Skeletal muscle satellite cell (primary cell): ENCODE data around the gene NFS1.
A peak's percentile ranks its signal among the peaks of the same experiment; 100 is the strongest.

Experiments used
- H3K27me3 ChIP-seq: 2 replicates; pipeline ENCODE4 v1.7.0; 2013; ENCODE audit warnings: low read length; ENCODE audit not compliant: control insufficient read depth, insufficient read depth
- H3K36me3 ChIP-seq: 2 replicates; pipeline ENCODE4 v1.7.0; 2013; ENCODE audit warnings: mild to moderate bottlenecking, control low read depth, low read length; ENCODE audit not compliant: insufficient read depth
- H3K4me1 ChIP-seq: 2 replicates; pipeline ENCODE4 v1.7.0; 2013; ENCODE audit warnings: low read length; ENCODE audit not compliant: control insufficient read depth, insufficient read depth
- H3K4me2 ChIP-seq: 2 replicates; pipeline ENCODE4 v1.7.0; 2013; ENCODE audit warnings: mild to moderate bottlenecking, low read length
- H3K4me3 ChIP-seq: 2 replicates; pipeline ENCODE4 v1.7.0; 2013; ENCODE audit warnings: low read length
- H3K9ac ChIP-seq: 2 replicates; pipeline ENCODE4 v1.7.0; 2013; ENCODE audit warnings: mild to moderate bottlenecking, low read depth, low read length, moderate library complexity
- H3K9me3 ChIP-seq: replicated peaks from 2 replicates; pipeline ENCODE4 v1.7.0; 2013; ENCODE audit warnings: mild to moderate bottlenecking, control low read depth, low read length

Gene NFS1

GRCh38 chr20:35734777-35735649 is 35.9 kb upstream of the NFS1 start:
- H3K4me1 ChIP-seq: peaks cover 31% of the 10 kb centered on the region
- H3K9me3 ChIP-seq: no peaks in the 10 kb centered on the region
- no peak overlapping the region for H3K9ac ChIP-seq
- H3K27me3 ChIP-seq: no peaks in the 10 kb centered on the region
- peak overlapping the region; percentile 62 for H3K4me2 ChIP-seq
- H3K36me3 ChIP-seq: peaks cover 92% of the 10 kb centered on the region
- H3K4me3 ChIP-seq: no peak overlapping the region

- peaks cover 29% of the 10 kb centered on the region for H3K4me1 ChIP-seq
- no peaks in the 10 kb centered on the region for H3K27me3 ChIP-seq
- no peaks in the 10 kb centered on the region for H3K9me3 ChIP-seq
- H3K9ac ChIP-seq: no peak overlapping the region
- H3K4me2 ChIP-seq: peak overlapping the region; percentile 62
- H3K4me3 ChIP-seq: no peak overlapping the region
- peaks cover 92% of the 10 kb centered on the region for H3K36me3 ChIP-seq
These were observed 35.2 kb upstream of the NFS1 start for GRCh38 chr20:35734374-35734773.

- Histone ChIP-seq H3K4me3 (no peak overlapping the region), H3K27me3 (no peaks in the 10 kb centered on the region), H3K9ac (no peak overlapping the region), H3K9me3 (no peaks in the 10 kb centered on the region), H3K36me3 (peaks cover 93% of the 10 kb centered on the region), H3K4me2 (no peak overlapping the region), H3K4me1 (peaks cover 17% of the 10 kb centered on the region)
These were observed 33.5 kb upstream of the NFS1 start for GRCh38 chr20:35732644-35732982.

DNA sequence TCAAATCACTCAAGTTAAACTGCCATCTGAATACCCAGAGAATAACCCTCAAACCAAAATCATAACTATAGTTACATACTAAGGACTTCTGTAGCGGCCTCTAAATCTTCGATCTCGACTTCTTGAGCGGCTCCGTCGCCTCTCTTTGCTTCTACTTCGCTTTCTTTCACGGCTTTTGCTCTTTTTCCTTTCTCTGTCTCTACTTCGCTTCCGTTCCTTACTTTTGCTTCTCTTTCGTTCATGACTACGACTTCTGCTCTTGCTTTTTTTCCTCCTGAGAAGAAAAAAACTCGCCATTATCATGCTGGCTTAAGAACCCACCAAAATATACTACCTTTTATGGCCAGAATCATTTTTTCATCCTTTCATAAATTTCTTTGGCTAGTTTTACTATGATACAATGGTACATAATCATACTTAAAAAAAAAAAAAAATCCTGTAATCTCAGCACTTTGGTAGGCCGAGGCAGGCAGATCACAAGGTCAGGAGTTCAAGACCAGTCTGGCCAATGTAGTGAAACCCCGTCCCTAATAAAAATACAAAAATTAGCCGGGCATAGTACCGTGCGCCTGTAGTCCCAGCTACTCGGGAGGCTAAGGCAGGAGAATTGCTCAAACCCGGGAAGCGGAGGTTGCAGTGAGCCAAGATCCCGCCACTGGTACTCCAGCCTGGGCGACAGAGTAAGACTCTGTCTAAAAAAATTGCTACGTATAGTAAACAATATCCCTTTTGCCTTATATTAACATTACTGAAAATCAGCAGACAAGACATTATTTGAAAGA is 32.9 kb upstream of the NFS1 start:
- H3K4me1 ChIP-seq: peaks cover 17% of the 10 kb centered on the region
- H3K9ac ChIP-seq: no peak overlapping the region
- no peak overlapping the region for H3K4me2 ChIP-seq
- H3K27me3 ChIP-seq: no peaks in the 10 kb centered on the region
- peaks cover 93% of the 10 kb centered on the region for H3K36me3 ChIP-seq
- no peak overlapping the region for H3K4me3 ChIP-seq
- H3K9me3 ChIP-seq: no peaks in the 10 kb centered on the region

- H3K4me2 ChIP-seq: no peak overlapping the region
These were observed 32.3 kb upstream of the NFS1 start for GRCh38 chr20:35731469-35731788.

DNA sequence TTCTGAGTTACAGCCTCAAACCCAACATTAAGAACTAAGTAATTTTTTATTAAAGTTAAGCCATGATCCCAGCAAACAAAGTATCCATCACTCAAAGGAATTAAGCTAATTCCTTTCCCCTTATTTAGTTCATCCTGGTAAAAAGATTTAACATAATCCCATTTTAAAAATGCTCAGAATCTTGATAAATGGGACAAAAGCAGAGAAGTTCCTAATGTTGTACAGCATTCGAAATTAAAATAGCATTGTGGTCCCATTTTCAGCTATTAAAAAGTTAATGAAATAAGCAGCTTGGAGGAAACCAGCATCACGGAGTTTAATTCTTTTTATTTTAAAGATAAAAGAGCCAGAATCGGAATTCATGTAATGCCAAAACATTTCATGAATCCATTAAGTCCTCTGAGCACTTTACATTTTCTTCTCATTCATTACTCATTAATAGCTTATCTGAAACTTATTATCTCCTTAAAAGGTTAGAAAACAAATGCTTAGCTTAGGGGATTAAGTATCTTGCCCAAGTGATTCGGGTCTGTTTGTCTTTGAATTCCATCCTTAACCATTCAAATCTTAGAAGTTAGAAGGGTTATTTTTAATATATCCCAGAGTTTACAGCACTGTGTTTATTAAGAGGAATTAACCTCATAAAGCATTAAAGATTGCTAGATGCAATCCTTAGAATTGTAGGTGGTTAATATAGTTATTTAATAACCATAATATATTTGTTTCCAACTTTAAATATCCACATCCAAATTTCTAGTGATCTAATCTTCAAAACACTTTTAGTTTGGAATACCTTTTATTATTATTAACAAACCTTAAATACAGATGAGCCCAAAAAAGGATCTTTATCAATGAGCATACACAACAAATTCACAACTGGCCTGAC is 31.7 kb upstream of the NFS1 start:
- Histone ChIP-seq H3K9me3 (no peaks in the 10 kb centered on the region), H3K4me1 (peaks cover 10% of the 10 kb centered on the region), H3K4me3 (no peak overlapping the region), H3K27me3 (no peaks in the 10 kb centered on the region), H3K4me2 (no peak overlapping the region), H3K9ac (no peak overlapping the region), H3K36me3 (peaks cover 97% of the 10 kb centered on the region)

More at GRCh38 chr20:35731469-35731788, 32.3 kb upstream of the NFS1 start:
- H3K4me3 ChIP-seq: no peak overlapping the region
- H3K27me3 ChIP-seq: no peaks in the 10 kb centered on the region
- peaks cover 97% of the 10 kb centered on the region for H3K36me3 ChIP-seq
- no peak overlapping the region for H3K9ac ChIP-seq
- peaks cover 16% of the 10 kb centered on the region for H3K4me1 ChIP-seq
- no peaks in the 10 kb centered on the region for H3K9me3 ChIP-seq

- Histone ChIP-seq H3K36me3 (peaks cover 97% of the 10 kb centered on the region), H3K4me2 (no peak overlapping the region), H3K4me1 (peaks cover 8% of the 10 kb centered on the region), H3K9me3 (no peaks in the 10 kb centered on the region), H3K4me3 (no peak overlapping the region), H3K27me3 (no peaks in the 10 kb centered on the region), H3K9ac (no peak overlapping the region)
These were observed 30.9 kb upstream of the NFS1 start for GRCh38 chr20:35729836-35730582.

DNA sequence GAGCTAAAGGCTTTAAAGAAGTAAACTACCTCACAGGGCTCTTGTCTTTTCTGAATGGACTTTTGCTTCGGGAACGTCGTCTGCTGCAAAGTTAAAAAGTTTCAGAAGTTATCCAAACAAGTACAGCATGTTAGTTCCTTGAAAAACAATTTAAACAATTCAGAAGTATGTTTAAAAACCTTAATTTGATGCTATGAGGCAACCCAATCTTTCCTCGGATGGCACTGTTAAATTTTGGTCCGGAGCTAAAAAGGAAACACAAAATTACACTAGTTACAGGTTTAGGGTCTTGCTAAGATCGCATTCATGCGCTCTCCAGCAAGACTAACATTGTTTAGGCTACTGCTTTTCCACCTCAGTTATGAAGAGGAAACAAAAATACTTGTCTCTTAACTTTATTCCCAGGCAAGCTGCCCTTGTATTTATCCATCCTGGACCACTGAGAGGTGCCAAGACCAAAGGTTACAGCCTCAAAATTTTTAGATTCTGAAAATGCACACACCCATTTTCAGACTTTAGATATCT is 30.2 kb upstream of the NFS1 start:
- peaks cover 97% of the 10 kb centered on the region for H3K36me3 ChIP-seq
- no peaks in the 10 kb centered on the region for H3K9me3 ChIP-seq
- peaks cover 8% of the 10 kb centered on the region for H3K4me1 ChIP-seq
- H3K4me3 ChIP-seq: no peak overlapping the region
- H3K27me3 ChIP-seq: no peaks in the 10 kb centered on the region
- no peak overlapping the region for H3K9ac ChIP-seq
- no peak overlapping the region for H3K4me2 ChIP-seq

- no peak overlapping the region for H3K4me3 ChIP-seq
- no peak overlapping the region for H3K9ac ChIP-seq
- H3K4me1 ChIP-seq: peaks cover 8% of the 10 kb centered on the region
- H3K27me3 ChIP-seq: no peaks in the 10 kb centered on the region
- H3K9me3 ChIP-seq: no peaks in the 10 kb centered on the region
- peaks cover 95% of the 10 kb centered on the region for H3K36me3 ChIP-seq
- no peak overlapping the region for H3K4me2 ChIP-seq
These were observed 27.9 kb upstream of the NFS1 start for GRCh38 chr20:35726842-35727711.
